HG03575 (cell line): Measurements from ENCODE around the gene AMT.
"Not testable (repeated sequence)": the region's sequence is repeated elsewhere in the genome, so short reads cannot be mapped to it uniquely, and the experiment has no call there.

Experiments
- ATAC-seq: cut with Tn5 transposase; IDR thresholded peaks from one replicate; pipeline ENCODE4 v1.9.1; 2021; ENCODE audit not compliant: unreplicated experiment, insufficient number of reproducible peaks, low FRiP score; ENCODE audit errors: extremely low read depth

The AMT gene

DNA sequence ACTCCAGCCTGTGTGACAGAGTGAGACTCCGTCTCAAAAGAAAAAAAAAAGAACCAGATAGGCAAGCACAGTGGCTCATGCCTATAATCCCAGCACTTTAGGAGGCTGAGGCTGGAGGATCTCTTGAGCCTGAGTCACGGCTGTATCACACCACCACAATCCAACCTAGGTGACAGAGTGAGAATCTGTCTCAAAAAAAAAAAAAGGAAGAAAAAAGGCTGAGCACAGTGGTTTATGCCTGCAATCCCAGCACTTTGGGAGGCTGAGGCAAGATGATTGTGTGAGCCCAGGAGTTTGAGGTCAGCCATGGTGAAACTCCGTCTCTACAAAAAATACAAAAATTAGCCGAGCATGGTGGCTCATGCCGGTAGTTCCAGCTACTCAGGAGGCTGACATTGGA lies 12.5 kb upstream of the AMT start:
- no peak for ATAC-seq

DNA sequence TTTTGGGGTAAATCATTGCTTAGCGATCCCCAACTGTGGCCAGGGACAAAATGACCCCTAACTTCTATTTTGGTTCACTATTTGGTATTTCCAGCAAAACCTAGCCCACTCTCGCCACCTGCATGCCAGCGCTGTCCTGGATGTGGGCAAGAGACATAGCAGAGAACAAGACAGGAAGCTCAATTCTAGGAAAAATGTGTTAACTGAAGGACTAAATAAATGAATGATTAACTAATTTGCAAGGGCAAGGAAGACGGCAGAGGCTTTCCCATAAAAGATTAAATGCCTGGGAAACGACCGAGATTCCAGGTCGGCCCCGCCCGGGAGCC lies 6.4 kb upstream of the AMT start:
- ATAC-seq: no peak

- no peak for ATAC-seq
Observed at GRCh38 chr3:49427586-49427985, 5.3 kb upstream of the AMT start.

DNA sequence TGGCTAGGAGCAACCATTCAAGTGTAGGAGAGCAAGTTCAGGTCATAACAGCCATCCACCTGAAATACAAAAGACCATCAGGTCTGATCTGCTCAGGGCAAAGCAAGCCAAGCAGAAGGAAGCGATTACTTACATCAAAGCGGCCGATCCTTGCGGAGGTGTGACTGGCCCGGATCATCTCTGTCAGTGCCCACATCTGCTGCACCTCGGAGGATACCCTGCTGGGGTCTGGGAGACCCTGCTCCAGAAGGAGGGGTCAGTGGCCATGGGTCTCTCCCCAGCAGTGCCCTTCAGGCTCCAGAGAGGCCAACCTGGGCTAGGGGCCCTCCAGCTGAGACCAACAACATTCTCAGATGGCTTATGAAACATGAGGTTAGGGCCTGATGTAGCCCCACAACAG lies 2.5 kb upstream of the AMT start:
- ATAC-seq: no peak

- no peak for ATAC-seq
Observed at GRCh38 chr3:49421890-49422378, 339 bp downstream of the AMT start.

- no peak for ATAC-seq
Observed at GRCh38 chr3:49417516-49418120, 4.7 kb downstream of the AMT start.

GRCh38 chr3:49416867-49417266 lies 5.4 kb downstream of the AMT start:
- no peak for ATAC-seq

DNA sequence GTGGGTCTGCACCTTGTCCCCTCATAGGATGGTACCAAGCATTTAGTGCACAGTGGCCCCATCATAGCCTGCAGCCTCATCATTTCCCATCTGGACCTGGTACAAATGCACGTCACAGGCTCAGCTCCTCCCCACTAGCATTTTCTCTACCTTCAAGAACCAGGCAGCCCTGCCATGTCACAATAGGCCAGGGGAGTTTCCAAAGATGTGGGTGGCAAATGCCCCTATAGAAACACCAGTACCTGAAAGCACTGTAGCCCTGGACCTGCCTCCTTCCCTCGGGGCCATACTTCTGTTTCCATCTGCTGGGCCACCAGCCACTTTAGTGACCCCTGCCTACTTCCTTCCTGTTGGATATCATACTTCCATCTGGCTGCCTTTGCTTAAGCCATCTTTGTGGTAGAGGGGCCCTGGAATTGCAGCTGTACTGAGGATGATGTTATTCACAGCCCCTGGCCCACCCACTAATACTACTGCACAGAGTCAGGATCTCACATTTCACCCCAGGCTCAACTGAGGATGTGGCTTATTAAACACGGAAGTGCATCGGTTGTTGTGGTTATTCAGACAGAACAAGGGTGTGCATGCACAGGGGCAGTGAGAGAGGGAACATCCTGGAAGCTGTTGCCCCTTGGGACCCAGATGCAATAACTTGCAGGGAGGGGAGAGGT lies 6.2 kb downstream of the AMT start:
- no peak for ATAC-seq

- ATAC-seq: no peak
Observed at GRCh38 chr3:49414753-49415152, 7.5 kb downstream of the AMT start.

DNA sequence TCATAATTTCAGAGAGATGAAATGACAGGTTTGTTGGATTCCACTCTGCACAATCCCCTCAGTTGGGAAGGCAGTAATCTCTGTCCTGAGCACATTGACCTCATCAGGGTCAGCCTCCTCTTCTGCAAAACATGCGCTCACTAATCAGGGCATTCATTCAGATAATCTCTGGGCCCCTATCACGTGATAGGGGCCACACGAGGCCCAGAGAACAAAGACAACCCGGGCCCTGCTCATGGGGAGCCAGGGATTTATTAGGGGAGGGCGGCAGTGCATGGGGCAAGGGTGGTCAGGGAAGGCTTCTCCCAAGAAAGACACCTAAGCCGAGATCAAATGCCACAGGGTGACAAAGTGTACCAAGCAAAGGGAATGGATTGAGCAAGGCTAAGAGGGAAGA lies 8.9 kb downstream of the AMT start:
- no peak for ATAC-seq

- no peak for ATAC-seq
Observed at GRCh38 chr3:49412632-49413337, 9.5 kb downstream of the AMT start.

DNA sequence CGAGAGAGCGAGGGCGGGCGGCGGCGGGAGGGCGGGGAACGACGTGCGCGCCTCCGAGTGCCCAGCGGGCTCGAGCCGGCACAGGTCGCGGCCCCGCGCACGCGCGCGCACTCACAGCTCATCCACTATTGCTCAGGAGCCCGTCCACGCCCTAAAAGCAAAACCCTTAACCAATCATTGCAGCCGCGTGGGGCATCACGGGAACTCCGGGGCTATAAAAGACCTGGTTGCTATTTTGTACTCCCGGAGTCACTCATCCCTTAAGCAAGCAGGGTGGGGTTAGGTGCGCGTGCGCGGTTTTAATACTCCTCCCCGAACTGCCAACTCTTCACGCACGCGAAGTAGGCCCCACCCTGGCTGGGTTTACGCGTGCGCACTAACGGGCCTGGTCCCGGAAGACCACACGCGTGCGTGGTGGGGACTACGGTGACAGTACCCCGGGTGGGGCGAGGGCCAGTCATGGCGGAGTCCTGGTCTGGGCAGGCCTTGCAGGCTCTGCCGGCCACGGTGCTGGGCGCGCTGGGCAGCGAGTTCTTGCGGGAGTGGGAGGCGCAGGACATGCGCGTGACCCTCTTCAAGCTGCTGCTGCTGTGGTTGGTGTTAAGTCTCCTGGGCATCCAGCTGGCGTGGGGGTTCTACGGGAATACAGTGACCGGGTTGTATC lies 10.2 kb downstream of the AMT start, which contains the start of the genes RHOA and TCTA:
Gene RHOA, minus strand, starts transcription at position 9 of the 664 bp plus-strand sequence. CDS start 36,387 bp downstream, outside the sequence.
Gene TCTA, plus strand, starts transcription at position 456 of the 664 bp plus-strand sequence. Its CDS starts 4 bp downstream, at position 460.
- peak; percentile 45 for ATAC-seq

- peak; percentile 0 for ATAC-seq
Observed at GRCh38 chr3:49411535-49411967, 10.7 kb downstream of the AMT start.

GRCh38 chr3:49410846-49411534 lies 11.3 kb downstream of the AMT start:
- no peak for ATAC-seq

DNA sequence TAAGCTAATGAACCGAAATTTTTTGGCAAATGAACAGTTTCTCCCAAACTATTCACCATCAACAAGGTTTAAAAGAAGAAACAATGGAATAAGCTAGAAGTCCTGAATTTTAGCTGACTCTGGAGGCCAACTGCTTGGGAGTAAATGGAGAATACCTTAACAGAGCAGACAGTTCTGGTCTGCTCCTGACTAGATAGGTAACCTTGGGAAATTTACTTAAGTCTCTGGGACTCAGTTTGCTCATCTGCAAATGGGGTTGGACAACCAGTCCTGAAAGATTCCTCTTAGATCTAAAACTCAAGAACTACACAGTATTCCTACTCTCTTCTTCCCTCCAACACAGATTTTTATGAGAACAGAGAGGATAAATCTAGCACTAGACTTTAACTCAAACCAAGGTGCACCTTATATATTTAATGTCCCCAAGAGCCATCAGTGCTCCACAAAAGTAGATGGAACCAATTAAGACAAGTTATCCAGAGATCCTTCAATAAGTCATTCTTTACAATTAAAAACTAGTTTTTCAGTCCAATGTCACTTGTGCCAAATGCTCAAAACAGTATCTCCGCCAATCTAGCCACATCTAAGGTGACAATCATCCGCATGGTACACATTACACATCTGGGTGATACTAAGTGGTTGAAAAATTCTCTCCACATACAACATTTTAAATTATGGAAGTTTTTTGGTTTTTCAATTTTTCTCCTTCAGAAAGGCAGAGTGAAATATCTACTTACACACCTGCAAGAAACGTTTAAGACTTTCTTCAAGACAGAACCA lies 12.0 kb downstream of the AMT start:
- no peak for ATAC-seq

DNA sequence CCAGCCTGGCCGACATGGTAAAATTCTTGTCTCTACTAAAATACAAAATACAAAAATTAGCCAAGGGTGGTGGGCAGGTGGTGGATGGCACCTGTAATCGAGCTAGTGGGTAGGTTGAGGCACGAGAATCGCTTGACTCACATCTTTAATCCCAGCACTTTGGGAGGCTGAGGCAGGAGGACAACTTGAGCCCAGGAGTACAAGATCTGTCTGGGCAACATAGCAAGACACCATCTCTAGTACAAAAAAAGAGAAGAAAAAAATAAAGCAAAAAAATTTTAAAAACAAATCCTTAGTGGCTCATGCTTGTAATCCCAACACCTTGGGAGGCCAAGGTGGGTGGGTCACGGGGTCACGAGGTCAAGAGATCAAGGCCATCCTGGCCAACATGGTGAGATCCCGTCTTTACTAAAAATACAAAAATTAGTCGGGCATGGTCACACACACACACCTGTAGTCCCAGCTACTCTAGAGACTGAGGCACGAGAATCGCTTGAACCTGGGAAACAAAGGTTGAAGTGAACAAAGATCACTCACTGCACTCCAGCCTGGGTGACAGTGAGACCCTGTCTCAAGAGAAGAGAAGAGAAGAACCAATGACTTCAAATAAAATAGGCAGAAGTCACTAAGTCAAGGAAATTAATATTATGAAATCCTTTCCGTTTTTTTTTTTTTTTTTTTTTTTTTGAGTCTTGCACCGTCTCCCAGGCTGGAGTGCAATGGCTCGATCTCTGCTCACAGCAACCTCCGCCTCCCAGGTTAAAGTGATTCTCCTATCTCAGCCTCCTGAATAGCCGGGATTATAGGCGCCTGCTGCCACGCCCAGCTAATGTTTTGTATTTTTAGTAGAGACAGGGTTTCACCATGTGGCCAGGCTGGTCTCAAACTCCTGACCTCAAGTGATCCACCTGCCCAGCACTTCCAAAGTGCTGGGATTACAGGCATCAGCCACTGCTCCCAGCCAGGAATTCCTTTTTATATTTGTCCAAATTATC lies 15.4 kb downstream of the AMT start:
- no peak for ATAC-seq

GRCh38 chr3:49405570-49405969 lies 16.7 kb downstream of the AMT start:
- not testable (repeated sequence) for ATAC-seq
